Heart left ventricle (tissue), 13 donors: ENCODE data around the gene ADCY4.

Source experiments
- POLR2A ChIP-seq, 2 donors: fragments of 450-650 bp; IDR thresholded peaks; one replicate each; pipeline ENCODE4 v1.6.1; 2017; ENCODE audit warnings: antibody characterized with exemption in 2 of 2, mild to moderate bottlenecking in 2 of 2, moderate library complexity in 2 of 2
- TF ChIP-seq, protein P1 (sequence below), 12 donors: fragments of 200-600 bp; sonication (generic) in 4 of 12; IDR thresholded peaks; one replicate each; pipeline versions ENCODE4 v1.5.0 to v1.8.0; 2018 to 2022; ENCODE audit warnings: antibody characterized with exemption in 12 of 12, mild to moderate bottlenecking in 5 of 12
- donor health status: ischemic (EF 13 %, LVEDD 7.1; RV severe dilation, severe dysfunction).
- donor health status: DM: no; HTN: yes; CAD: no.
- donor health status: DM: no; HTN: no; CAD: no.
- donor health status: ischemic (EF 25% LVEDD 6.9; RV normal size, moderate dysfunction).
- donor health status: ischemic (EF 25% LVEDD 5.7; RV mildly dilated, moderate dysfunction).
- donor health status: ischemic (EF 35%, LVEDD 5.7; RV mildly dilated, moderate dysfunction).
- donor health status: nonischemic (EF 11% LVEDD 7.7; RV severe dilation, severe dysfunction).
- donor health status: DM: yes; HTN: yes; CAD: no.
- donor health status: PGD.
- donor health status: ischemic (EF 29% LVEDD 5.4; RV normal size, mild dysfunction).
- donor health status: nonischemic (EF 23%, LVEDD 6.1; RV moderate dilation, normal function).

DNA sequence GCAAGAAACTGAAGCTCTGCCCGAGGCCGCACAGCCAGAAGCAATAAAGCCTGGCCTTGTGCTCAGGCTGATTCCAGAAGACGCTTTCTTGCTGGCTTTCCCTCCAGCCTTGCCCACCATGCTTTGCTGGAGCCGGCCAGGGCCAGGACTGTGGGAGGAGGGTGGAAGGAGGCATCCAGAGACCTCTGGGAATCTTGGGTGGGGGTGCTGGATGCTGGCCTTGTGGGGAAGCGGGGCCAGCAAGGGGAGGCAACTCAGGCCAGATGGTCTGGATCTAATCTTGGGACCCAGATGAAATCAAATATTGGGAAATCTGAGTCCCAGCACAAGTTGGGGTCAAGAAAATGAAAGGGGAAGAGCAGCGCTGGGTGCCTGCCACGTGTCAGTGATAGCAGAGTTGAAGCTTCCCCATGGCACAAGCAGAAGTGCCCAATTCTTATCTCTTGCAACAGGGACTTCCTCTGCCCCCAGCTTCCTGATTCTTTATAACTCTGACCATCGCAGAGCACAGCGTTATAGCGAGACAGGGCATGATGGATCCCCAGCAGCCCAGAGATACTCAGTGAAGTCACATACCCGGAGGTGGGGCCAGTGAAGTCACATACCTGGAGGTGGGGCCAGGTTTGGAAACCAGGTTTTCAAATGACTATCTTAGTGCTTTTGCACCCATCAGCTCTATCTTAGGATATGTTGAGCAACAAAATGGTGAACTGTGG lies 57.1 kb downstream of the ADCY4 start:
- TF ChIP-seq, protein P1, sequence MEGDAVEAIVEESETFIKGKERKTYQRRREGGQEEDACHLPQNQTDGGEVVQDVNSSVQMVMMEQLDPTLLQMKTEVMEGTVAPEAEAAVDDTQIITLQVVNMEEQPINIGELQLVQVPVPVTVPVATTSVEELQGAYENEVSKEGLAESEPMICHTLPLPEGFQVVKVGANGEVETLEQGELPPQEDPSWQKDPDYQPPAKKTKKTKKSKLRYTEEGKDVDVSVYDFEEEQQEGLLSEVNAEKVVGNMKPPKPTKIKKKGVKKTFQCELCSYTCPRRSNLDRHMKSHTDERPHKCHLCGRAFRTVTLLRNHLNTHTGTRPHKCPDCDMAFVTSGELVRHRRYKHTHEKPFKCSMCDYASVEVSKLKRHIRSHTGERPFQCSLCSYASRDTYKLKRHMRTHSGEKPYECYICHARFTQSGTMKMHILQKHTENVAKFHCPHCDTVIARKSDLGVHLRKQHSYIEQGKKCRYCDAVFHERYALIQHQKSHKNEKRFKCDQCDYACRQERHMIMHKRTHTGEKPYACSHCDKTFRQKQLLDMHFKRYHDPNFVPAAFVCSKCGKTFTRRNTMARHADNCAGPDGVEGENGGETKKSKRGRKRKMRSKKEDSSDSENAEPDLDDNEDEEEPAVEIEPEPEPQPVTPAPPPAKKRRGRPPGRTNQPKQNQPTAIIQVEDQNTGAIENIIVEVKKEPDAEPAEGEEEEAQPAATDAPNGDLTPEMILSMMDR (IDR thresholded peaks at IDR 0.05): no peak
- no peak for TF ChIP-seq POLR2A (IDR thresholded peaks at IDR 0.05)
